Breast epithelium (tissue), 3 donors: ENCODE measurements around the gene RRM1.

Experiments
- CTCF ChIP-seq, 3 donors: fragments of 450-650 bp; IDR thresholded peaks; one replicate each; pipeline ENCODE4 v1.5.1; 2016 to 2017; ENCODE audit warnings: antibody characterized with exemption in 3 of 3, mild to moderate bottlenecking in 3 of 3, moderate library complexity in 3 of 3
- POLR2A ChIP-seq: fragments of 450-650 bp; IDR thresholded peaks from one replicate; pipeline ENCODE4 v1.6.1; 2016; ENCODE audit warnings: antibody characterized with exemption, mild to moderate bottlenecking, moderate library complexity
- POLR2AphosphoS5 ChIP-seq, 3 donors: sonication (generic); formaldehyde crosslinking; IDR thresholded peaks; one replicate each; pipeline ENCODE4 v1.6.1; 2017; ENCODE audit warnings: antibody characterized with exemption in 3 of 3

GRCh38 chr11:4161305-4161704 is 66.7 kb downstream of the RRM1 start:
- TF ChIP-seq CTCF (IDR thresholded peaks at IDR 0.05) (no peak), POLR2AphosphoS5 (IDR thresholded peaks at IDR 0.05) (no peak), POLR2A (no peak)
